ENCODE data around the gene SLC22A23.

DNA sequence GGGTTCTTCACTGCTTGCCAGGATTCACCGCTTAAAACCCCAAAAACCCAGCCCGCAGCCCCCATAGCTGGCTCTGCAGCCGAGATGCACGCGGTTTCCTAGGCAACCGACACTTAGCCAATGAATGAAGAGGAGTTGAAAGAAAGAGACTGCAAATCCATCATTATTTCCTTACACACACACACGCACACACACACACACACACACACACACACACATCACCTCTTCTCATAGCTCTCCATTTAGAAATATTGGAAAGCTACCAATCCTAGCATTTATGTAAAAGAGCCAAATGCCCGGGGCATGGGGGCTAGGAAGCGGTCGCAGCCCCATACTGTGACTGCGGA lies 226.0 kb downstream of the SLC22A23 start:
- TF ChIP-seq, protein P1, sequence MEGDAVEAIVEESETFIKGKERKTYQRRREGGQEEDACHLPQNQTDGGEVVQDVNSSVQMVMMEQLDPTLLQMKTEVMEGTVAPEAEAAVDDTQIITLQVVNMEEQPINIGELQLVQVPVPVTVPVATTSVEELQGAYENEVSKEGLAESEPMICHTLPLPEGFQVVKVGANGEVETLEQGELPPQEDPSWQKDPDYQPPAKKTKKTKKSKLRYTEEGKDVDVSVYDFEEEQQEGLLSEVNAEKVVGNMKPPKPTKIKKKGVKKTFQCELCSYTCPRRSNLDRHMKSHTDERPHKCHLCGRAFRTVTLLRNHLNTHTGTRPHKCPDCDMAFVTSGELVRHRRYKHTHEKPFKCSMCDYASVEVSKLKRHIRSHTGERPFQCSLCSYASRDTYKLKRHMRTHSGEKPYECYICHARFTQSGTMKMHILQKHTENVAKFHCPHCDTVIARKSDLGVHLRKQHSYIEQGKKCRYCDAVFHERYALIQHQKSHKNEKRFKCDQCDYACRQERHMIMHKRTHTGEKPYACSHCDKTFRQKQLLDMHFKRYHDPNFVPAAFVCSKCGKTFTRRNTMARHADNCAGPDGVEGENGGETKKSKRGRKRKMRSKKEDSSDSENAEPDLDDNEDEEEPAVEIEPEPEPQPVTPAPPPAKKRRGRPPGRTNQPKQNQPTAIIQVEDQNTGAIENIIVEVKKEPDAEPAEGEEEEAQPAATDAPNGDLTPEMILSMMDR (IDR thresholded peaks at IDR 0.05), result no peak
- TF ChIP-seq POLR2AphosphoS5 (IDR thresholded peaks at IDR 0.05), result no peak
- no peak for TF ChIP-seq POLR2A (IDR thresholded peaks at IDR 0.05)

All from sigmoid colon (tissue), 4 donors.